Uterus (tissue), 4 donors: ENCODE data around the gene PRR20B. TPM values are rescaled to one million over a fixed set of nuclear protein-coding genes. Genes with fewer than 3 reads are reported as not detected.
"Not testable (repeated sequence)": the region's sequence is repeated elsewhere in the genome, so short reads cannot be mapped to it uniquely, and the experiment has no call there.

Experiments used
- DNase-seq, 2 donors: peaks; one replicate each; pipeline ENCODE4 v3.0.0-alpha.2; 2019 to 2020
- H3K27ac ChIP-seq, 2 donors: fragments of 200-600 bp; sonication (generic); 1 replicate in 1 of 2; 2 replicates in 1 of 2; pipeline ENCODE4 v1.5.1; 2016 to 2018
- H3K27me3 ChIP-seq, 2 donors: fragments of 200-600 bp; sonication (generic); one replicate each; pipeline ENCODE4 v1.5.1; 2018 to 2019; ENCODE audit warnings: control low read depth in 1 of 2
- H3K36me3 ChIP-seq, 2 donors: fragments of 200-600 bp; sonication (generic); one replicate each; pipeline ENCODE4 v1.5.1; 2019; ENCODE audit warnings: control low read depth in 1 of 2
- H3K4me1 ChIP-seq, 2 donors: fragments of 200-600 bp; sonication (generic); one replicate each; pipeline ENCODE4 v1.5.1; 2018 to 2019; ENCODE audit warnings: control low read depth in 1 of 2
- H3K4me3 ChIP-seq, 2 donors: fragments of 200-600 bp; sonication (generic); 1 replicate in 1 of 2; 2 replicates in 1 of 2; pipeline ENCODE4 v1.5.1; 2018 to 2019; ENCODE audit warnings: mild to moderate bottlenecking in 1 of 2
- H3K9me3 ChIP-seq, 2 donors: fragments of 200-600 bp; sonication (generic); one replicate each; pipeline ENCODE4 v1.5.1; 2019; ENCODE audit warnings: control low read depth in 1 of 2
- CTCF ChIP-seq, 4 experiments: fragments of 200-600 bp in 2 of 4; fragments of 450-650 bp in 2 of 4; sonication (generic) in 2 of 4; IDR thresholded peaks; one replicate each; pipeline ENCODE4 v1.5.1; 2016 to 2019; ENCODE audit warnings: antibody characterized with exemption in 4 of 4, mild to moderate bottlenecking in 2 of 4, moderate library complexity in 1 of 4
- POLR2A ChIP-seq, 2 donors: fragments of 450-650 bp; IDR thresholded peaks; one replicate each; pipeline ENCODE4 v1.6.1; 2016; ENCODE audit warnings: antibody characterized with exemption in 2 of 2, mild to moderate bottlenecking in 1 of 2, moderate library complexity in 1 of 2
- intact Hi-C: fragments of 100-400 bp; cut with DNase I; formaldehyde crosslinking; loops from one replicate; pipeline ENCODE4 v1.15.1; 2023; ENCODE audit warnings: low total_unique reads
- total RNA-seq, 4 donors: library from RNA; depleted of rRNA in 3 of 4; stranded (reverse); fragments of >200 nt in 3 of 4; gene quantifications; one replicate each; pipeline versions ENCODE4 v1.1.0 to v1.2.4, GENCODE V29; 2014 to 2023
- donor health status: DM: yes; HTN: yes; CAD: no.

Gene PRR20B
- total RNA-seq: not detected

DNA sequence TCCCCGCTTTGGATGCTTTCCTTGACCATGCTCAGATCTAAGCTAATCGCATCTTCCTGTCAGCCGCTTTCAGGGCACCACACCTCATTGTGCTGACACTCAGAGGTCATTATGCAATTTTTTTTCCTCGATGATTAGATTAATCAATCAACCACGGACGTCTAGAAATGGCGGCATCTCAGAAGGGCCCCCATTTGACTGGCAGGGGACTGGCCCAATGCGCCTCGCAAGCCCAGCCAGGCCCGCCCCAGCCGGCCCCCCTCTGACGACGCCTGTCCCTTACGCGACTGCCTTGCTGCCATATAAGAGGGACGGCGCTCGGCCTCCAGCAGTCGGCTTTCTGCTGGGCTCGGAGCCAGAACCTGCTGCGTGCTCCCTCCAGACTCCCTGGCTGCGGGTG is at the start of gene PRR20B:
Gene PRR20B, plus strand, starts transcription at position 301 of the 400 bp plus-strand sequence. CDS start 387 bp downstream, outside the sequence.
- H3K27me3 ChIP-seq, H3K4me3 ChIP-seq, H3K27ac ChIP-seq, DNase-seq, H3K4me1 ChIP-seq, H3K9me3 ChIP-seq, H3K36me3 ChIP-seq, intact Hi-C loops: not testable (repeated sequence)

DNA sequence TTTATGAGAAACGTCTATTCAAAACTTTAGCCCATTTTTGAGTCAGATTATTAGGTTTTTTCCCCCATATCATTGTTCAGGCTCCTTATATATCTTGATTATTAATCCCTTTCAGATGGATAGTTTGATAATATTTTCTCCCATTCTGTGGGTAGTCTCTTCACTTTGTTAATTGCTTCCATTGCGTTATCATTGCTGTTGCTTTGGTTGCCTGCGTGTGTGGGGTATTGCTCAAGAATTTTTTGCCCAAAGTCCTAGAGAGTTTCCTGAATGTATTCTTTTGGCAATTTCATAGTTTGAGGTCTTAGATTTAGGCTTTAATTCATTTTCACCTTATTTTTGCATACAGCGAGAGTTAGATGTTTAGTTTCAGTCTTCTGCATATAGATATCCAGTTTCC is 32.3 kb upstream of the PRR20B start:
- DNase-seq: no peak
- Histone ChIP-seq H3K4me1 (no peaks in the 10 kb centered on the region), H3K4me3 (no peak overlapping the region), H3K36me3 (no peaks in the 10 kb centered on the region), H3K27ac (no peak overlapping the region), H3K27me3 (no peaks in the 10 kb centered on the region), H3K9me3 (no peaks in the 10 kb centered on the region)
- intact Hi-C loops: no loop called here
- TF ChIP-seq CTCF (IDR thresholded peaks at IDR 0.05) (no peak), POLR2A (IDR thresholded peaks at IDR 0.05) (no peak)

DNA sequence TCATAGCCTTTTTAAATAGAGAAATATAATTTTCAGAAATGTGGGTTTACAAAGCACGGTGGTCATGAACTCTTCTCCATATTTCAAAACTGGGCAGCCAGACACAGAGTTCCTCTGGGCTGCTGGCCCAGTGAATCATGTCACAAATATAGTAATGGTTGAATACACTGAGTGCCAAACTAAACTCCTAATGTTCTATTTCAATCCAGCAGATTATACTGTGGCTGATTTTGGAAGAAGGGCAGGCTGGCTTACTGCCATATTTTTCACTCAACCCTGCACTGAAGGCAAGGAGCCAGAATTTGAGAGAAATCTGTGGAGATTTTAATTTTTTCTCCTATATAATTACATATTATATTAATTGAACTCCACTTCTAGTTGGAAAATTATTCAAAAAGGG is 23.6 kb upstream of the PRR20B start:
- H3K9me3 ChIP-seq: no peaks in the 10 kb centered on the region
- no peak overlapping the region for H3K27ac ChIP-seq
- no peak for DNase-seq
- H3K4me1 ChIP-seq: no peaks in the 10 kb centered on the region
- no peaks in the 10 kb centered on the region for H3K27me3 ChIP-seq
- no peaks in the 10 kb centered on the region for H3K36me3 ChIP-seq
- no peak overlapping the region for H3K4me3 ChIP-seq
- TF ChIP-seq POLR2A (IDR thresholded peaks at IDR 0.05): no peak
- no peak for TF ChIP-seq CTCF (IDR thresholded peaks at IDR 0.05)
- intact Hi-C loops: no loop called here

DNA sequence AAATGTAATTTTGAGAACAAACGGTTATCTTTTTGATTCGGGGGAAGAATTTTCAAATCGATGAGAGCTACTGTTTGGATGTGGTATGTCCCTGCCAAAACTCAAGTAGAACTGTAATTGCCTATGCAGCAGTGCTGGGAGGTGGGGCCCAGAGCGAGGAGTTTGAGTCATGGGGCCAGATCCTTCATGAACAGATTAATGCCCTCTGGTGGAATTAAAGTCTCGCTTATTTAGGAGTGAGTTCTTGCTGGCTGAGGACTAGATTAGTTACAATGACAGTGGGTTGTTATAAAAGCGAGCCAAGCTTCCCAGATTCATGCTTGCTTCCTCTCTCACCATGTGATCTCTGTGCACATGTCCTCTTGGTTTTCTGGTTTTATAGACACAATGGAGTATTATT is 18.4 kb upstream of the PRR20B start:
- TF ChIP-seq CTCF (IDR thresholded peaks at IDR 0.05): no peak
- no peak for TF ChIP-seq POLR2A (IDR thresholded peaks at IDR 0.05)
- H3K4me1 ChIP-seq: no peaks in the 10 kb centered on the region
- no peaks in the 10 kb centered on the region for H3K9me3 ChIP-seq
- H3K4me3 ChIP-seq: no peak overlapping the region
- no peak overlapping the region for H3K27ac ChIP-seq
- H3K36me3 ChIP-seq: no peaks in the 10 kb centered on the region
- intact Hi-C loops: no loop called here
- H3K27me3 ChIP-seq: no peaks in the 10 kb centered on the region
- no peak for DNase-seq

GRCh38 chr13:57136093-57136492 is 11.2 kb upstream of the PRR20B start:
- no peak overlapping the region for H3K27ac ChIP-seq
- H3K36me3 ChIP-seq: no peaks in the 10 kb centered on the region
- H3K4me3 ChIP-seq: no peak overlapping the region
- DNase-seq: no peak
- TF ChIP-seq CTCF (IDR thresholded peaks at IDR 0.05) (no peak), POLR2A (IDR thresholded peaks at IDR 0.05) (no peak)
- H3K27me3 ChIP-seq: no peaks in the 10 kb centered on the region
- intact Hi-C loops: no loop called here
- no peaks in the 10 kb centered on the region for H3K4me1 ChIP-seq
- no peaks in the 10 kb centered on the region for H3K9me3 ChIP-seq

- Histone ChIP-seq H3K9me3 (no peaks in the 10 kb centered on the region), H3K4me3 (no peak overlapping the region), H3K27me3 (no peaks in the 10 kb centered on the region), H3K36me3 (no peaks in the 10 kb centered on the region), H3K27ac (no peak overlapping the region), H3K4me1 (no peaks in the 10 kb centered on the region)
- intact Hi-C loops: no loop called here
- TF ChIP-seq POLR2A (IDR thresholded peaks at IDR 0.05): no peak
- TF ChIP-seq CTCF (IDR thresholded peaks at IDR 0.05): no peak
- no peak for DNase-seq
Measured at GRCh38 chr13:57137585-57137984, 9.7 kb upstream of the PRR20B start.
